Upper lobe of left lung (tissue), 4 donors: Measurements from ENCODE around the gene BRCA2.

Experiments used
- CTCF ChIP-seq, 6 experiments: fragments of 450-650 bp in 4 of 6; fragments of 200-600 bp in 2 of 6; sonication (generic) in 2 of 6; IDR thresholded peaks; one replicate each; pipeline ENCODE4 v1.5.1; 2016 to 2019; ENCODE audit warnings: antibody characterized with exemption in 6 of 6
- POLR2A ChIP-seq, 4 donors: fragments of 450-650 bp; IDR thresholded peaks; one replicate each; pipeline ENCODE4 v1.5.1; 2016 to 2017; ENCODE audit warnings: antibody characterized with exemption in 4 of 4, mild to moderate bottlenecking in 2 of 4
- POLR2AphosphoS5 ChIP-seq, 2 donors: sonication (generic); formaldehyde crosslinking; IDR thresholded peaks; one replicate each; pipeline ENCODE4 v1.5.1; 2017; ENCODE audit warnings: antibody characterized with exemption in 2 of 2

DNA sequence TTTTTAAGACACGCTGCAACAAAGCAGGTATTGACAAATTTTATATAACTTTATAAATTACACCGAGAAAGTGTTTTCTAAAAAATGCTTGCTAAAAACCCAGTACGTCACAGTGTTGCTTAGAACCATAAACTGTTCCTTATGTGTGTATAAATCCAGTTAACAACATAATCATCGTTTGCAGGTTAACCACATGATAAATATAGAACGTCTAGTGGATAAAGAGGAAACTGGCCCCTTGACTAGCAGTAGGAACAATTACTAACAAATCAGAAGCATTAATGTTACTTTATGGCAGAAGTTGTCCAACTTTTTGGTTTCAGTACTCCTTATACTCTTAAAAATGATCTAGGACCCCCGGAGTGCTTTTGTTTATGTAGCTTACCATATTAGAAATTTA, 1.2 kb downstream of the BRCA2 start:
- TF ChIP-seq CTCF (IDR thresholded peaks at IDR 0.05) (no peak), POLR2A (IDR thresholded peaks at IDR 0.05) (no peak), POLR2AphosphoS5 (IDR thresholded peaks at IDR 0.05) (no peak)
